HG02571 (cell line): ENCODE data around the gene C3orf49.

Source experiments
- ATAC-seq: cut with Tn5 transposase; IDR thresholded peaks from one replicate; pipeline ENCODE4 v1.9.1; 2021; ENCODE audit warnings: mild to moderate bottlenecking, moderate library complexity; ENCODE audit not compliant: unreplicated experiment

C3orf49 gene

GRCh38 chr3:63878394-63879060, 59.4 kb downstream of the C3orf49 start:
- no peak for ATAC-seq

GRCh38 chr3:63880653-63881052, 61.6 kb downstream of the C3orf49 start:
- ATAC-seq = no peak

DNA sequence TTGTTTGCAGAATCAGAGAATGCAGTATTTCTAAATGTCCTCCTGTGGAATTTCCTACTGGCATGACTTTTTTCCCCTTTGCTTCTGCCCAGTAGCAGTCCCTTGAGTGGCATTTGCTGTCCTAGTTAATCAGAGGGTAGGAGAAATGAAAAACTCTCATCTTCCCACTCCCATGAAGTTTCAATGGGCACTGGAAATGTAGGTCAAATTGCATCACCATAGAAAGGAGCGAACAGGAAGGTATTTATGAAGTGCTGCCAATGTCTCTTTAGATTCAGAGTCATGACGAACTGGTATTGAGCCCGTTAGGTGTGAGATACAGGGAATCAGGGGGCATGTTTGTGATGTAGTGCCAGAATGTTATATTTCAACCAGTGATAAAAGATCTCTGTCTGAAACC, 67.8 kb downstream of the C3orf49 start:
- no peak for ATAC-seq

GRCh38 chr3:63891518-63891917, 72.4 kb downstream of the C3orf49 start:
- no peak for ATAC-seq

DNA sequence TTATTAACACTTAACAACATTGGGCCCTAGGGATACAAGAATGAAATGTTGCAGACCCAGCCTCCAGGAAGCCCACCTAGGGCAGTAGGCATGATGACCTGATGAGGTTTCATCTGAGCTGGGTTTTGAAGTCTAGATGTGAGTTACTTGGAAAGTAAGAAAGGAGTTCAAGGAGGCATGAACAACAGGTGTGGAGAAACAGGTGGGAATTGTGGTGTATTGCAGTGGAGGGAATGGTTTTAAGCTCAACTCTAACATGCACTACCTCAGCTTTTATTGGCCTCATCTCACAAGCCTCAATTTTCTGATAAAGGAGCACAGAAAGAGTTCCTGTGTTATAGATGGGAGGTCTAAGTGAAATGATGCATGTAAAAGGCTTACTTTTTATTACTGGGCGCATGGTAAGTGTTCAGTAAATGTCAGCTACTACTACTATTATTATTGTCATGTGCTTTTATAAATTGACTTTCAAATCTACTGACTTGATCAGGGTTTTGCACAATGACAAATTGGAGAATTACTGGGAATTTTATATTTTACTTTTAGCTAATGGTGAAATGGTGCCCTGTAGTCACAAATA, 73.8 kb downstream of the C3orf49 start:
- no peak for ATAC-seq

DNA sequence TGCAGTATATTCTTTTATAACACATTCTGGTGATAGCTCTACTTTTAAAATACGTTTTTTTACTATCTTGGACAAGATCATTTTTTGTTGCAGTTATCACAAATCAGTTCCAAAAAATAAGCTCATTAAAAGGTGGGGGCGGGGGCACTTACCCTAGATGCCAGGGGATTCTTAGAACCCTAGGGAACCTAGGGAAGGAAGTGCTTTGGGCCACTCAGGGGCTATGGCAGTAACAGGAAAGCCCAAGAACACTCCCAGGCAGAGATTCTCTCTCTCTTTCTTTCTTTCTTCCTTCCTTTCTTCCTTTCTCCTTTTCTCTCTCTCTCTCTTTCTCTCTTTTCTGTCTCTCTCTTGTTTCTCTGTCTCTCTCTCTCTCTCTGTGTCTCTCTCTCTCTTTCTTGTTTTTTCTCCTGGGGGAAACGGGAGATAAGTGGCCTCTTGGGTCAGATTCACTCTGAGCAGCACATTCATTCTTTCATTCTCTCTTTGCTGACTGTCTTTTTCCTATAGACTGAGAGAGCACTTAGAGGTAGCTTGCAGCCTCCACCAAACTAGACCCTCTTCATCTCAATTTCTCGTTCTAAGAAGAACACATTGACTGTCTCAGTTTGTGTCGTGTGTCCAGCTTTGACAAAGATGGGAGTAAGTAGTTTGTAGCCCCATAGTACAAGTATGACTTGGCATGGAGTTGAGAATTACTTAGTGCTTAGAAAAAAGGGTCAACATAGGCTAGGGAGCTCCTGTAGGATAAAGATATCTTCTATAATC, 76.5 kb downstream of the C3orf49 start:
- no peak for ATAC-seq

DNA sequence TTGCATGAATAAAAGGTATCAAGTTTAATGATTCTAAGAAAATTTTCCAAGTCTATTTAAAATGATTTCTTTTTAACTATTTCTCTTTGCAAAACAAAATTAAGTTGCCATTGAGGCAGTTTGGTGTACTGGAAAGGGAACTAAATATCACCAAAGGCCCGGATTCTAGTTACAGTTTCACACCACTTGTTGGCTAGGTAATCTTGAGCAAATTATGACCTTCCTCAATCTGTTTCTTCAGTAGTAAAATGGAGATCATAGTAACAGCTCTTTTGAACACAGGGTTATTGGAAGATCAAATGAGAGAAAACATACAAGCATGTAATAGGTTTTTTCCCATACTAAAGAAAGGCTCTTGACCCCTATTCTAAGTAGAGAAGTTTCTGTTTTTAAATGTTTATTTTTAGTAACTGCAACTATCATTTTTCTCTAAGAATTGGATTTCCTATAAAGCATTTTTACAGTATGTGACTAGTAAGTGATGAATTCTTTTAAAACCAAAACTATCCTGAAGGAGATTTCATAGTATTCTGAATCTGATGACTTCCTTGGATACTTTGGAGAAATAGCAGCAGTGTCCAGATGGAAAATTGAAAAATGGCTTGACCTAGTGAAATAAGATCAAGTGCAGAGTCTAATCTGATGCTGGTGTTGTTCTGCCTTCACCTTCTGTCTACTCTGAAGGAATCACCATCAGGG, 77.4 kb downstream of the C3orf49 start:
- ATAC-seq = no peak
